GM19239 (cell line): ENCODE data around the gene ZIC5.

Experiments
- DNase-seq: peaks from one replicate; pipeline ENCODE4 v3.0.0; 2011; ENCODE audit warnings: low spot score; ENCODE audit not compliant: insufficient read length
- FAIRE-seq: peaks from 2 replicates; lab custom pipeline; 2011; peaks lifted over from hg19 to GRCh38; lab: Jason Lieb, UNC

Gene ZIC5

GRCh38 chr13:99977912-99978798, 6.6 kb upstream of the ZIC5 start:
- FAIRE-seq (no peak), DNase-seq (no peak)

- FAIRE-seq (no peak), DNase-seq (no peak)
Measured at GRCh38 chr13:99977334-99977911, 5.9 kb upstream of the ZIC5 start.

GRCh38 chr13:99976575-99976974, 5.0 kb upstream of the ZIC5 start:
- FAIRE-seq (no peak), DNase-seq (no peak)

DNA sequence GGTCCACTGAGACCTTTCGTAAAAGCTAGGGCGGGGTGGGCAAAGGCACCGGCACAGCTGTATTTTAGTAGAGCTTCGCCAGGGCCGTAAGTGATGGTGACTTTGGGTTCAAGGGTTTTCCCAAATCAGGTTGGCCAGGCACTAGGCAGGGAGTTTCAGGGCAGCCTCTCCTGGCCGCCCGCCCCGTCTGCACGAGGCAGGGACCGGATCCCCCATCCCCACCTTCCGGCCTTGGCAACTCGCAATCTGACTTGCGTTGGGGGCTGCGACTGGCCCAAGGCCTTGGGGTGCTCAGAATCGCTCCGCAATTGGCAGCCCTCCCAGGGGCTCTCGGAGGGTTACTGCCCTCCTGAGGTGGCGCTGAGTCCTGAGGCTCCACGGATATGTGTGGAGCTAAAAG, 4.1 kb upstream of the ZIC5 start:
- FAIRE-seq (no peak), DNase-seq (no peak)

- FAIRE-seq: no peak
Measured at GRCh38 chr13:99974939-99975561, 3.5 kb upstream of the ZIC5 start.

DNA sequence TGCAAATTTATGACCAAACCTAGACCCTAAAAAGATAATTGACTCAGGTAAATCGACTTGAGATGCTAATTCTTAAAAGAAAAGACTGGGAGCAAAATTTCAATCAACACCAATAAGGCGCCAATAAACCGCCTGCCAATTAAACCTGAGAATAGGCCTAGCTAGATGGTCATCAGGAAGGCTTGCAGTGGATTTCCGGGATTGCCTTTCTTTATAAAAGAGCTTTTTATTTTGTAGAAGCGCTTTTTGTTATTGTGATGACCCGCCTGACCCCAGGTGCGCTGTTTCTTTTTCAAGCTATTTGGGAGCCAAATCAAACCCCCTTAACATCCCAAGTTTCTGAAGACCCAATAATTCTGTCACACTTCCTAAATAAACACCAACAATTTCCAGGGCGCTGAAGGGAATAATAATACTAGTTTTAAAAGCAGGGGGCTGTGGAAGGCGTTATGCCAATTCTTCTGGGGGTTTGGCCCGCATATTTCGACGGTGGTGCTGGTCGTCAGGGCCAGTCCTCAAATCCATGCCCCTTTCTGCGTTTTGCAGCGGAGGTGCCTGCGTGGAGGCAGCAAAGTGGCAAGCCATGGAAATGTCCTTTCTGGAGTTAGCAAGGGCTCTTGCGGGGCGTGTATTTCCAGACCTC, 2.9 kb upstream of the ZIC5 start:
- FAIRE-seq: no peak

More at GRCh38 chr13:99974939-99975561, 3.5 kb upstream of the ZIC5 start:
- no peak for DNase-seq

GRCh38 chr13:99973808-99974185, 2.2 kb upstream of the ZIC5 start:
- DNase-seq (no peak), FAIRE-seq (no peak)

More for the DNA sequence above, 2.9 kb upstream of the ZIC5 start:
- no peak for DNase-seq

DNA sequence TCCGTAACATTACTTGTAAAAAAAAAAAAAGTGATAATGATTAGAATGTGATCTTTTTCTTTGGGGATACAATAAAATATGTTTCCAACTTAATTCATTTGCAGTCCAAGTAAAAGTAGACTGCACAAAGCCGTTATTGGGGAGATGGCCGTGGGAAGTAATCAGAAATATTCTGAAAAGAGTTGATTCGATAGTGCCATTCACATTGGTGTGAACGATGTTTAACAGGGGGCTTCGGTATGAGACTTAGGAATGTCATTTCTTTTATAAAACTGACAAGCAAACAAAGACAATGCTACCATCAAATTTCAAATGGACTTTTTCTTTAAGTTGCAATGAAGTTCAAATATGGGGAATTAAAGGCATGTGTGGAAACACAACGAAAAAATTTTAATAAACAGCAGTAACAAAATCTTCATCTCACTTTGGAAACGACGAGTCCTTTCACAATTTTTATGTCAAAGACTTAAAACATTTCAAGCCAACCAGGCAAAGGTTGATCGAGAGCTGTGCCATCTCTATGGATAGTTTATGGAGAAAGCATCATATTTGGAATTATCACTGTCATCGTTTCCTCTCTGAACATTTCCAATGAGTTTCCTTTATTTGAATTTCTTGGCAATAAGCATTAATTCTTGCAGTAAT, 1.7 kb upstream of the ZIC5 start:
- FAIRE-seq (no peak), DNase-seq (no peak)

DNA sequence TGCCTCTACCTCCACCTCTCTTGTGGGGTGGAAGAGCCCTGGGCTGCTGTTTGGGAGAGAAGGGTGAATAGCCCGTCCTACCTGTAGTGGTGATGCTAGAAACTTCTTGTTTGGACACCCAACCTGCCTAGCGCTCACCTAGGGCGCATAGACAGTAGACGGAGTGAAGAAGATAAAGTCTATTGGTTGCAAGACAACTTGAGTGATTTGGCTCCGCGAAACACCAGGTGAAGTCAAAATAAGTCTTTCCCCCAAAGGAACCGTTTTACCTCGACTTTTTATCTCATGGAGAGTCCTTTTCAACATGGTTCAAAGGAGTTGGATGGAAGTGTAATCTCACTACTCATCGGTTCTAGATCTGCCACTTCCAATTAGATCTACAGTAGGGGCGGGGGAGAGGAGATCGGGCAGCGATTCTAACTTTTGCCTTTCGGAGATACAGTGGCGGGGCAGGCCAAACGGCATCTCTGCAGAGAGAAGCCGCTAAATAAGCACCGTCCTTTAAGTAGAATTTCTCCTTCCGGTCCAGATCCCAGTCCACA, 694 bp upstream of the ZIC5 start:
- FAIRE-seq (no peak), DNase-seq (no peak)

DNA sequence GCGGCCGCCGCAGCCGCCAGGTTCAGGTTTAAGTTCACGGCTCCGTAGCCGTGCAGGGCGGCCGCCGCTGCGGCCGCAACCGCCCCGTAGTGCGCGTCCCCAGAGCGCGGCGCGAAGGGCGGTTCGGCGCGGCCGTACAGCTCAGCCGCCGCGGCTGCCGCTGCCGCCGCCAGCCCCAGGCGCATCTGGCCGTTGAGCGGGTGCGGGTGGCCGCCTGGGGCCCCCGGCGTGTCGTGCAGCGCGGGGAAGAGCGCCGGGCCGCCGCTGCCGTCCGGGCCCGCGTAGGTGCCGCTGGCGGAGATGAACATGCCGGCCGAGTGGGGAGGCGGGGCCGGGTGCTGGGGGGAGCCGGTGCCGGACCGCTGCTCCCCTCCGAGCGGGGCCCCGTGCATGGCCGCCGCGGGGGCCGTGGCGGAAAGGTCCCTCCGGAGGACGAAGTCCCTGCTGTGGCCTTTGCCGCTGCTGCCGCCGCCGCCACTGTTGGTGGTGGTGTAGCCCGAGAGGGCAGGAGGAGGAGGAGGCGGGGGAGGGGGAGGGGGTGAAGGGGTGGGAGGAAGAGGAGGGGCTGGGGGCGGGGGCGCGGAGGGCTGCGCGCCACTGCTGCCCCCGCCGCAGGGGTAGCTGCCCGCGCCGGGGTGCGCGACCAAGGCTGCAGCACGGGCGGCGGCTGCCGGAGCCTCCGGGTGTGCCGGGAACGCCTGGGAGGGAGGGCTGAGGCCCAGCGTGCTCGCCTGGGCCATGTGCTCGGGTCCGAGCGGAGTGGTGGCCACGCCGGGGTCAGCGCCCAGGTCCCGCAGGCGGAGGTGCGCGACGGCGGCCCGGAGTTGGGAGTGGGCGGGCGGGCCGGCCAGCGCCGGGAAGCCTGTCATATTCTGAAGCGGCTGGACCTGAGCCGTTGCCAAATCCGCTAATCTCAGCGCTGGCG, 654 bp downstream of the ZIC5 start:
- FAIRE-seq (no peak), DNase-seq (no peak)

- DNase-seq (no peak), FAIRE-seq (no peak)
Measured at GRCh38 chr13:99969919-99970650, 1.5 kb downstream of the ZIC5 start.

DNA sequence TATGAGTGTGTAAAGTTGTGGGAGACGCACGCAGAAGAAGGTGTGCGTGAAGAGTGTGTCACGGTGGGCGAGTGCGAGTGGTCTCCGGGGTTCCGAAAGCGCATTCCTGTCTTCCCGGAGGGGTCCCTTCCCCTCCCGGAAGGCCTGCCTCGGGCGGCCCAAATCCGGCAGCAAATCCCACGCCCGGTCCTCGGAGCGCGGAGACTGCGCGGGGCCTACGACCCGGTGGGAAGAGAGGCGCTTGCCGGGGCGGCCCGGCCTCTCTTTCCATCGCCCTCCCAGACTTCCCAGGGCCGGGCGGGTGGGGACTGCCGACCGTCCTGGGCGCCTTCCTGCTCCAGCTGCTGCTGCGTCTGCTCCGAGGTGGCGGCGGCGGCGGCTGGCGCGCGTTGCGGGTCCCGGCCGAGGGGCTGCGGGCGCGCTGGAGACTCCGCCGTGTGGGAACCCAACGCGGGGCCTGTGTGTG, 2.1 kb downstream of the ZIC5 start:
- no peak for DNase-seq
- FAIRE-seq: no peak

DNA sequence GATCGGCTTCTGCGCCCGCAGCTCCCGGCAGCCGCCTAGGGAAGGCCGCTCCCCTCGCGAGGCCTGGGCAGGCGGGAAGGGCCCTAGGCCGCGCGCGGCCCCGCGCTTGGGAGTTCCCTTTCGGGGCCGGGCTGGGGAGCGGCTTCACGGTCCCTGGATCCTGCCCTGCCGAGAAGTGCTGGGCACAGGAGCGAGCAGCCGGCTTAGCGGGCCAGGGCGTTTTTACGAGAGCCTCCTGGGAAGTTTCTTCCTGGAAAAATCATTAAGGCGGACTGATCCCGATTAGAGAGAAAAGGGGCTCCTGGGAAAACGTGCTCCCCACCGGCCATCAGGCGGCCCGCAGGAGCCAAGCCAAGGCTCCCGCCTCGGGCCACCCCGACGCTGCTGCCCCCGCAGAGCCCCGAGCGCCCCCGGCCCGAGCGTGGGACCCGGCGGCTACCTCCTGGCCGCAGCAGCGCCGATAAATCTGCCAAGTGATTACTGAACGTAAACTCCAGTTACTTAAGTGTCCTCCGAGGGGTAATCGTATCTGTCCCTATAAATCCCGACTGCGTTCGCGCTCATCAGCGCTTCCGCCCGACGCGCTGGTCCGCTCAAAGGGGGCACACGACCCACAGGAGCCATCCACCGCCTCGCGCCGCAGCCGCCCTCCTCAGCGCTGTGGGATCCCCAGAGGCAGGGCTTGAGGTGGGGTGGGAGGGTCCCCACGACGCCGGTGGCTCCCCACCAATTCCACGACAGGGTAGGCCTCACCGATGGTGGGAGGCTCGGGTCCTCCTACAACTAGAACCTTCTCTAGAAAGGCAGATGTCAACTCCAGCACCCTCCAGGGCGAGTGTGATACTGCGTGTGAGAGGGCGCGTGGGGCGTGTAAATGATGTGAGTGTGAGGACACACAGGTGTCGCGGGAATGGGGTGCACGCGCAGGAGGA, 2.8 kb downstream of the ZIC5 start:
- FAIRE-seq: no peak

GRCh38 chr13:99967869-99968520, 3.6 kb downstream of the ZIC5 start:
- DNase-seq (no peak), FAIRE-seq (no peak)

More for the DNA sequence above, 2.8 kb downstream of the ZIC5 start:
- no peak for DNase-seq

DNA sequence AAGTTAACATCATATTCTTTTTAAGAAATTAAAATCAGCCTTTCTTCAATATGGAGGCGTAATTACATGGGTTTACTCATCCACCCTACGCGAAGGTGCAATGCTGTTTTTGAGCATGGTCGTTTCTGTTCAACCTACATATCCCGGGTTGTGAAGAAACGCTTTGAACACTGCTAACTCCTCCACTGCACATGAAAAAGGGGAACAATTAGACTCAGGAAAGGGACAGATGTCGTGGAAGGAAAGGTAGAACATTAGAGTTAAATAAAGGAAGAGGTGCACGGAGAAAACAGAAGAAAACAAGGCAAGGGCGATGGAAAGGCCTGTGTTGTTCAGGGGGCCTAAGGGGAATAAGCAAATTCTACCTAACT, 4.1 kb downstream of the ZIC5 start:
- DNase-seq: no peak
- FAIRE-seq: no peak

DNA sequence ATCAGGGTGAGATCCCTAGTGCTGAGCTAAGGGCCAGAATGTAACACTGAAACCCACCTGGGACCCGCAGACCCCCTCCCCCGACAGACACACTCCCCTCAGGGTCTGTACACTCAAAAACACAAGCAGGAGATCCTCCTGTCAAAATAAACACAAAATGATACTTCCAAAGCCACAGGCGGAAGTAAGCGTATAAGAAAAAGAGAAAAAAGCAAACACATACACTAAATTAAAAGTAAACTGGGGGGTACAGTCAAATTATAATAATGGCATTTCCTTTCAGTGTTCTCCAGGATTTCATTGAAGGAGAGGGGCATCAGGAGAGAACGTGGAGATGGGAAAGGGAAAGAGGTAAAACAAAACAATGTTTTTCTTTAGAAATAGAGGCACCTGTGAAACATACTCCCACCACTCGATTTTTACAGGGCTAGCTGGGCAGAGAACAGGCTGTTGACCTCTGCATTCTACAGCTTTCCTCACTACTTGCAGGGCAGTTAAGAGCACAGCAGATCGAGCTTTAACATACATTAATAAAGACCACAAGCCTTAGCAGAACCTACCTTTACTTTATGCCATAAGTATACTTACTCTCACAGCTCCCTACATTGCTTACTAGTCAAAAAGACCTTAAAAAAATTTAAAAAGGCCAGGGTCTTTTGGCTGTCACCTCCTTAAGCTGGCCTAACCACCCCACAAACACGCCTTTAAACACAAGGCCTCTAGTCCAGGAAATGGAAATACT, 5.3 kb downstream of the ZIC5 start:
- FAIRE-seq (no peak), DNase-seq (no peak)
